ENCODE measurements around the gene COL4A1.

DNA sequence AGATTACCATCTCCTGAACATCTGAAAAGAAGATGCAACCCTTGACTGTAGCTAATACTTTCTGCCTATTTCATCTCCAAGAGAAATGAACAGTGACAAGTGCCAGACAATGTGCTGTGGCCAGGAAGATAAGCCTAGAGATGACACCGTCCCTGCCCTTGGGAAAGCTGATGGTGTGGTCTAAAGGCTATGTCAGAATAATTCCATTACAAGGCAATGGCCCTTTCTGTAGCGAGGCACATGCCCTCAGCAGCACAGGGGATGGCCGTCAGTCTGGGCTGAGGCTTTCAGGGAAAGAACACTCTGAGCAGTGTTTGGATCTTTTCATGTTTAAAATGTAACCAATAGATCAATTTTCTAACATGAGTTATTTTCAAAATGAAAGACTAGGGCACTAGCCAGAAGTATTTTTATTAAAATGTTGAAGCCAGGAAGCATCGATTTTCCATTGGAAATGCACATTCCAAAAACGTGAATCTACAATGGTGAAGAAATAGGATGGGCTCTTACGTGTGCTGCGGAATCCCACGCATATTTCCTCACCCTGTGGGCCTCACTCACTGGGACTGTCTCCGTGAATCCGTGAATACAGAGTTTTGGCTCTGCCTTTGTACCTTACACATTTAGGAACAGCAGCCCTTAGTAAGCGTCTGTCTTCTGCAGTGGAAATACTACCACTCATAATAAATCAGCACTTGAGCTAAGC is 22.0 kb downstream of the COL4A1 start:
- no peak for TF ChIP-seq YY1 (IDR thresholded peaks at IDR 0.05; ENCODE audit: insufficient read depth, insufficient read length)
- no peak for TF ChIP-seq SUZ12 (IDR thresholded peaks at IDR 0.05; ENCODE audit: extremely low read depth, insufficient read depth, insufficient read length)
- TF ChIP-seq ZNF274 (IDR thresholded peaks at IDR 0.05; ENCODE audit: low read depth, low read length) = no peak
